ENCODE measurements around the gene MNDA. TPM values are rescaled to one million over a fixed set of nuclear protein-coding genes. Genes with fewer than 3 reads are reported as not detected.

Gene MNDA
- total RNA-seq, 4 donors from 2014 or later, result 2.0 to 4.2 (median 3.6) TPM

Other genes starting within 250 kb of the MNDA start
- gene OR10Z1, start 226.1 kb upstream of the MNDA start, total RNA-seq, result not detected
- under 1 TPM in 1 of 4 donors, not detected in 3; 0.24 TPM for gene SPTA1, start 144.6 kb upstream of the MNDA start, total RNA-seq
- gene OR6K2, start 130.7 kb upstream of the MNDA start, total RNA-seq, result not detected
- not detected for gene OR6K3, start 110.6 kb upstream of the MNDA start, total RNA-seq
- gene OR6K6, start 76.6 kb upstream of the MNDA start, total RNA-seq, result not detected
- not detected for gene OR6N1, start 59.2 kb upstream of the MNDA start, total RNA-seq
- gene OR6N2, start 50.1 kb upstream of the MNDA start, total RNA-seq, result not detected
- under 1 TPM in 1 of 4 donors, not detected in 3; 0.48 TPM for gene PYHIN1, start 100.2 kb downstream of the MNDA start, total RNA-seq
- 10 to 100 TPM; 52.3 to 70.4 (median 66.0) TPM for gene IFI16, start 178.6 kb downstream of the MNDA start, total RNA-seq
- gene AIM2, start 245.4 kb downstream of the MNDA start, total RNA-seq, result not detected

Measured in suprapubic skin (tissue), 4 donors.